Panc1 (cell line): ENCODE measurements around the gene AGBL1.

ENCODE experiments used
- CTCF ChIP-seq: fragments of 450-650 bp; IDR thresholded peaks from 2 replicates; pipeline ENCODE4 v1.5.1; 2017; ENCODE audit warnings: mild to moderate bottlenecking
- POLR2AphosphoS5 ChIP-seq: IDR thresholded peaks from 2 replicates; pipeline ENCODE4 v1.6.1; 2012; ENCODE audit warnings: mild to moderate bottlenecking, low read depth, low read length, moderate library complexity
- REST ChIP-seq, 2 experiments: IDR thresholded peaks; 2 replicates each; pipeline ENCODE4 v1.6.1; 2011 to 2012; ENCODE audit warnings: low read depth in 2 of 2, control low read depth in 1 of 2, low read length in 1 of 2, mild to moderate bottlenecking in 1 of 2, moderate library complexity in 1 of 2; ENCODE audit not compliant: insufficient read depth in 1 of 2
- SIN3A ChIP-seq: IDR thresholded peaks from 2 replicates; pipeline ENCODE4 v1.6.1; 2012; ENCODE audit warnings: low read depth, mild to moderate bottlenecking, low read length, moderate library complexity, borderline replicate concordance; ENCODE audit not compliant: insufficient read depth
- TCF7L2 ChIP-seq: IDR thresholded peaks from 2 replicates; pipeline ENCODE4 v1.6.1; 2011; ENCODE audit warnings: mild to moderate bottlenecking, low read depth, low read length, inconsistent platforms

- no peak for TF ChIP-seq CTCF
- TF ChIP-seq SIN3A: no peak
- TF ChIP-seq REST (IDR thresholded peaks at IDR 0.05; ENCODE audit: insufficient read depth in 1 of 2, low read depth in 2 of 2, low read length in 1 of 2): no peak
- no peak for TF ChIP-seq POLR2AphosphoS5
- TF ChIP-seq TCF7L2: no peak
These were observed 84.1 kb downstream of the AGBL1 start for GRCh38 chr15:86163816-86164215.
